ENCODE results near the gene GPRIN2. TPM values are rescaled to one million over a fixed set of nuclear protein-coding genes. Genes with fewer than 3 reads are reported as not detected.

The GPRIN2 gene
- total and polyA plus RNA-seq, 2 donors from 2014 or later: 8.5 to 12.6 TPM

DNA sequence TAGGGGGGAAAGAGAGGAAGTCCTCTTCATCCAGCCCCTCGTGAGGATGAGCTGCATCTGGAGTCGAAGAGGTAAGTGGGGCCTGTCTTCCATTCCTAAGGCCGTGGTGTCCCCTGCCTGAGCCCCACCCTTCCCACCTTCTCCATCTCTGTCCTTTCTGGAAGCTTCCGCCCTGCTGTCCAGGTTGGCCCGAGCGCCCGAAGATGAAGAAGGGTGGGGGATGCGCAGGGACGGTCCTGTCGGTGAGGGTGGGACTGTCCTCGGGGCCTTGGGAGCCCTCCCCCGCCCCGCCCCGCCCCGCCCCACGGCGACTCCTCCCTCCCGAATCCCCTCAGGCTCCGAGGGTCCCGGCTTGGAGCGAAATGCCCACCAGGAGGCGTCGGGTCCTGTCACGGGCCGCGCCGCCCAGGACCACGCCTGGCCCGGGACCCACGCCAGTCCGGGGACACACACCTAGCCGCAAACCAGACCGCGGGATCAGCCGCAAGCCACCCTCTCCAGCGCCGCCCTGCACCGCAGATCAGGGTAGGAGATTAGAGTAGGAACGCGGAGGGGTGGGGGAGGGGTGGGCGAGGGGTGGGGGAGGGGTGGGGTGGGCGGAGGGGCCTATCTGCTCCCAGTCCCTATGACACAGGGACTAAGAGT lies 15.3 kb downstream of the GPRIN2 start:
- H3K9me3 ChIP-seq (ENCODE audit: control insufficient read depth in 2 of 3, insufficient read depth in 1 of 3, low read length in 3 of 3): no peaks in the 10 kb centered on the region
- TF ChIP-seq CTCF (IDR thresholded peaks at IDR 0.05; ENCODE audit: borderline replicate concordance, extremely low read depth, insufficient read depth): no peak
- DNase-seq (peak; percentile 66 to 92 (median 85)), FAIRE-seq (no peak)
- intact Hi-C loops (cut with DNase I): no loop called here
- no peaks in the 10 kb centered on the region for H3K36me3 ChIP-seq (ENCODE audit: control insufficient read depth in 2 of 3, insufficient read depth in 3 of 3, low read length in 3 of 3)
- no peak overlapping the region for H3K9ac ChIP-seq (ENCODE audit: low read length in 3 of 3)
- H3K4me1 ChIP-seq (ENCODE audit: control insufficient read depth in 2 of 3, insufficient read depth in 2 of 3, low read depth in 1 of 3, low read length in 3 of 3): peaks cover 7 to 9% (median 7%) of the 10 kb centered on the region in 3 donors
- no peak overlapping the region for H3K27ac ChIP-seq (ENCODE audit: low read depth in 2 of 2, low read length in 2 of 2)
- H3K4me3 ChIP-seq (ENCODE audit: low read length in 3 of 3): peak overlapping the region in 2 of 3 donors; percentile 32 to 40
- no peaks in the 10 kb centered on the region for H3K27me3 ChIP-seq (ENCODE audit: control insufficient read depth, insufficient read depth, low read length)

DNA sequence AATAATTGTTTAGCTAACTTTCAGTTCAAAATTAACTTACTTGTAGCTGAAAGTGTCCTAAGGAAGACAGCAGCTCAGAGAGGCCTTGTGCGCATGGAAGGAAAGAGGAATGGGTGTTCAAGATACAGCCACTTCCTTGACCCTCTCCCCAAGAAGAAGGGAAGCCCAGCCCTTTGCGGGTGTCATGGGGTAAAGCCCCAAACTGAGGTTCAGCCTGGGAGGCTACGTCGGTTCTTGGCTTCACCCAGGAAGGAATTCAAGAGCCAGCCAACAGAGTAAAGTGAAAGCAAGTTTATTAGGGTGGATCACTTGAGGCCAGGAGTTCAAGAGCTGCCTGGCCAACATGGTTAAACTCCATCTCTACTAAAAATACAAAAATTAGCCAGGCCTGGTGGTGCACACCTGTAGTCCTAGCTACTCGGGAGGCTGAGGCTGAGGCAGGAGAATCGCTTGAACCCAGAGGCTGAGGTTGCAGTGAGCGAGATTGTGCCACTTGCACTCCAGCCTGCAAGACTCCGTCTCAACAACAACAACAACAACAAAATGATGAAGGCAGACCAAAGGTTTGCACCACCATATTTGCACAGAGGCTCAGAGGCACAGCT lies 15.9 kb downstream of the GPRIN2 start:
- DNase-seq (peak in 1 of 5 donors; percentile 67), FAIRE-seq (no peak)
- no peaks in the 10 kb centered on the region for H3K27me3 ChIP-seq (ENCODE audit: control insufficient read depth, insufficient read depth, low read length)
- peaks cover 7 to 9% (median 7%) of the 10 kb centered on the region in 3 donors for H3K4me1 ChIP-seq (ENCODE audit: control insufficient read depth in 2 of 3, insufficient read depth in 2 of 3, low read depth in 1 of 3, low read length in 3 of 3)
- TF ChIP-seq CTCF (IDR thresholded peaks at IDR 0.05; ENCODE audit: borderline replicate concordance, extremely low read depth, insufficient read depth): no peak
- intact Hi-C loops (cut with DNase I): no loop called here
- peak overlapping the region in 1 of 3 donors; percentile 16 for H3K9ac ChIP-seq (ENCODE audit: low read length in 3 of 3)
- H3K9me3 ChIP-seq (ENCODE audit: control insufficient read depth in 2 of 3, insufficient read depth in 1 of 3, low read length in 3 of 3): no peaks in the 10 kb centered on the region
- H3K36me3 ChIP-seq (ENCODE audit: control insufficient read depth in 2 of 3, insufficient read depth in 3 of 3, low read length in 3 of 3): no peaks in the 10 kb centered on the region
- peak overlapping the region; percentile 74 to 77 for H3K27ac ChIP-seq (ENCODE audit: low read depth in 2 of 2, low read length in 2 of 2)
- peak overlapping the region in 2 of 3 donors; percentile 32 to 40 for H3K4me3 ChIP-seq (ENCODE audit: low read length in 3 of 3)

- Histone ChIP-seq H3K9me3 (ENCODE audit: control insufficient read depth in 2 of 3, insufficient read depth in 1 of 3, low read length in 3 of 3) (no peaks in the 10 kb centered on the region), H3K4me1 (ENCODE audit: control insufficient read depth in 2 of 3, insufficient read depth in 2 of 3, low read depth in 1 of 3, low read length in 3 of 3) (peaks cover 7 to 9% (median 7%) of the 10 kb centered on the region in 3 donors), H3K36me3 (ENCODE audit: control insufficient read depth in 2 of 3, insufficient read depth in 3 of 3, low read length in 3 of 3) (no peaks in the 10 kb centered on the region), H3K27ac (ENCODE audit: low read depth in 2 of 2, low read length in 2 of 2) (peak overlapping the region; percentile 74 to 77), H3K4me3 (ENCODE audit: low read length in 3 of 3) (peak overlapping the region in 1 of 3 donors; percentile 32), H3K9ac (ENCODE audit: low read length in 3 of 3) (peak overlapping the region in 1 of 3 donors; percentile 16), H3K27me3 (ENCODE audit: control insufficient read depth, insufficient read depth, low read length) (no peaks in the 10 kb centered on the region)
- FAIRE-seq (no peak), DNase-seq (peak in 3 of 5 donors; percentile 50 to 65 (median 62))
- TF ChIP-seq CTCF (IDR thresholded peaks at IDR 0.05; ENCODE audit: borderline replicate concordance, extremely low read depth, insufficient read depth): no peak
- intact Hi-C loops (cut with DNase I): no loop called here
Observed at GRCh38 chr10:46539596-46540411, 16.7 kb downstream of the GPRIN2 start.
